Measurements from ENCODE around the gene BSCL2. TPM values are rescaled to one million over a fixed set of nuclear protein-coding genes. Genes with fewer than 3 reads are reported as not detected.
"Not testable (repeated sequence)": the region's sequence is repeated elsewhere in the genome, so short reads cannot be mapped to it uniquely, and the experiment has no call there.

Gene BSCL2
- total and polyA plus RNA-seq, 8 donors, result 39.9 to 109 (median 49.5) TPM

DNA sequence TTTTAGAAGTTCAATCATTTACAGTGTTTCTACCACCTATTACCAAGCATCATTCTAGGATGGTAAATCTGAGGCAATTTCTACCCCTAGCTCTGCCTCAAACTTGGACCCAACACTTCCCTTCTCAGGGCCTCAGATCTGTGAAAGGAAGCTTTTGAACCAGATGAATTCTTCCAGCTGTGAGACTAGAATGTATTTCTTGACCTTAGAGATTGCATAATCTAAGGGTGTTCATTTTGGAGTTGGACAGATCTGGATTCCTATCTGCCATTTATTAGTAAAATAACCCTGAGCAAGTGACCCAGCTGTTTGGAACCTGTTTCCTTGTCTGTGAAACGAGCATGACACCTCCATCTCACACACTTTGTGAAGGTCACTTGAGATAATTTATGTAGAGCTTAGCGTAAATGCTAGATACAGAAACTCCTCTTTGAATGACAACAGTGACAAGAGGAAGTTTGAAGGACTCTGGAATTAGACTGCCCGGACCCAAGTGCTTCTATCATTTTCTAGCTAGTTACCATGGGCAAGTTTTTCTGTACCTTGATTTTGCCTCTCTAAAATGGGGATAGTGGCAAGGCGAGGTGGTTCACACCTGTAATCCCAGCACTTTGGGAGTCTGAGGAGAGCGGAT, 50.3 kb downstream of the BSCL2 start:
- peaks cover 2 to 8% of the 10 kb centered on the region in 2 donors for H3K4me1 ChIP-seq
- intact Hi-C loops (cut with DNase I), result no loop called here
- peaks cover 0 to 13% of the 10 kb centered on the region in 2 donors for H3K36me3 ChIP-seq
- no peaks in the 10 kb centered on the region for H3K9me3 ChIP-seq
- ATAC-seq, result no peak
- DNase-seq, result peak in 1 of 4 donors; percentile 23
- no peak for TF ChIP-seq CTCF (IDR thresholded peaks at IDR 0.05)
- no peaks in the 10 kb centered on the region for H3K27me3 ChIP-seq
- no peak overlapping the region for H3K27ac ChIP-seq
- H3K4me3 ChIP-seq, result no peak overlapping the region

DNA sequence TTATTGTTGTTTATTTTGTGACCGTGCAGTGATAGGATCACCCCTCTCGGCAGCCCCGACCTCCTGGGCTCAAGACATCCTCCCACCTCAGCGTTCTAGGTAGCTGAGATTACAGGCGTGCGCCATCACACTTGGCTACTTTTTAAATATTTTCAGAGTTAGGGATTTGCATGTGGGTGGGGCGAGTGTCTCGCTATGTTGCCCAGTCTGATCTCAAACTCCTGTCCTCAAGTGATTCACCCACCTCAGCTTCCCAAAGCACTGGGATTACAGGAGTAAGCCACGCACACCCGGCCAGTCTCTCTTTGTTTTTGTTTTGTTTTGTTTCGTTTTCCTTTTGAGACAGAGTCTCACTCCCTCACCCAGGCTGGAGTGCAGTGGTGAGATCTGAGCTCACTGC, 52.9 kb downstream of the BSCL2 start:
- DNase-seq (no peak), ATAC-seq (no peak)
- peaks cover 5 to 17% of the 10 kb centered on the region in 2 donors for H3K4me1 ChIP-seq
- peaks cover 0 to 12% of the 10 kb centered on the region in 2 donors for H3K36me3 ChIP-seq
- no peak overlapping the region for H3K27ac ChIP-seq
- H3K9me3 ChIP-seq, result no peaks in the 10 kb centered on the region
- intact Hi-C loops (cut with DNase I), result no loop called here
- no peak for TF ChIP-seq CTCF (IDR thresholded peaks at IDR 0.05)
- H3K27me3 ChIP-seq, result no peaks in the 10 kb centered on the region
- H3K4me3 ChIP-seq, result no peak overlapping the region

GRCh38 chr11:62652161-62653006, 54.8 kb downstream of the BSCL2 start:
- H3K4me1 ChIP-seq, result peaks cover 5 to 20% of the 10 kb centered on the region in 2 donors
- ATAC-seq (peak; percentile 14), DNase-seq (no peak)
- H3K4me3 ChIP-seq, result peak overlapping the region; percentile 80 to 84
- H3K36me3 ChIP-seq, result peaks cover 0 to 32% of the 10 kb centered on the region in 2 donors
- intact Hi-C loops (cut with DNase I), result no loop called here
- no peak for TF ChIP-seq CTCF (IDR thresholded peaks at IDR 0.05)
- no peaks in the 10 kb centered on the region for H3K9me3 ChIP-seq
- H3K27ac ChIP-seq, result peak overlapping the region; percentile 90 to 96
- no peaks in the 10 kb centered on the region for H3K27me3 ChIP-seq

DNA sequence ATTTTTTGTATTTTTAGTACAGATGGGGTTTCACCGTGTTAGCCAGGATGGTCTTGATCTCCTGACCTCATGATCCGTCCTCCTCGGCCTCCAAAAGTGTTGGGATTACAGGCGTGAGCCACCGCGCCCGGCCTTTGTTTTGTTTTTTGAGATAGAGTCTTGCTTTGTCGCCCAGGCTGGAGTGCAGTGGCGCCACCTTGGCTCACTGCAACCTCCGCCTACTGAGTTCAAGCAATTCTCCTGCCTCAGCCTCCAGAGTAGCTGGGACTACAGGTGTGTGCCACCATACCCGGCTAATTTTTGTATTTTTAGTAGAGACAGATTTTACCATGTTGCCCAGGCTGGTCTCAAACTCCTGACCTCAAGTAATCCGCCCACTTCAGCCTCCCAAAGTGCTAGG, 56.9 kb downstream of the BSCL2 start:
- Histone ChIP-seq H3K36me3 (peaks cover 0 to 33% of the 10 kb centered on the region in 2 donors), H3K4me1 (peaks cover 17 to 35% of the 10 kb centered on the region in 2 donors)
- DNase-seq, result peak in 1 of 4 donors; percentile 36
- ATAC-seq; intact Hi-C loops (cut with DNase I); H3K9me3 ChIP-seq; H3K27ac ChIP-seq; H3K4me3 ChIP-seq; H3K27me3 ChIP-seq: not testable (repeated sequence)

DNA sequence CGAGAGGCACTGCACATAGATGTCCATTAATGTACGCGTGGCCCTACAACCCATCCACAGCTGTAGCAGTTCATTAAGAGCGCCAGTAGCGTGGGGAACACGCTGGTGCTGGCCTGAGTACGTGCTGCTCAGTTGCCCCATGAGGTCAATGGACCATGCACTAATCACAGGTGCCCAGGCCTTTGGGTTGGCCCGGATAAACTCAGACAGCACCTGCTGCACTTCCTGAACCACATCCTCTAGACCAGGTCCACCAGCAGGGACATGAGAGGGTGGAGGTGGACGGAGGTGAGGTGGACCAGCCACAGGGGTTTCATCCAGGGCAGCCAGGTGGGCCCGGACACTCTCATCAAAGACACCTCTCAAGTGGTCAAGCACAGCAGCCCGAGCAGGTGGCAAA, 57.7 kb downstream of the BSCL2 start:
- Histone ChIP-seq H3K36me3 (peaks cover 0 to 33% of the 10 kb centered on the region in 2 donors), H3K4me1 (peaks cover 20 to 43% of the 10 kb centered on the region in 2 donors), H3K9me3 (no peaks in the 10 kb centered on the region), H3K4me3 (no peak overlapping the region), H3K27me3 (no peaks in the 10 kb centered on the region), H3K27ac (no peak overlapping the region)
- intact Hi-C loops (cut with DNase I), result no loop called here
- DNase-seq (no peak), ATAC-seq (no peak)
- TF ChIP-seq CTCF (IDR thresholded peaks at IDR 0.05), result no peak
